ENCODE data around the gene RPL23. TPM values are rescaled to one million over a fixed set of nuclear protein-coding genes. Genes with fewer than 3 reads are reported as not detected.

RPL23 gene
- total and polyA plus RNA-seq, 9 of the 15 experiments (the other 6 are each of a cell fraction or from before 2014, with no cell fraction given), result 1,745 to 3,667 (median 3,096) TPM

DNA sequence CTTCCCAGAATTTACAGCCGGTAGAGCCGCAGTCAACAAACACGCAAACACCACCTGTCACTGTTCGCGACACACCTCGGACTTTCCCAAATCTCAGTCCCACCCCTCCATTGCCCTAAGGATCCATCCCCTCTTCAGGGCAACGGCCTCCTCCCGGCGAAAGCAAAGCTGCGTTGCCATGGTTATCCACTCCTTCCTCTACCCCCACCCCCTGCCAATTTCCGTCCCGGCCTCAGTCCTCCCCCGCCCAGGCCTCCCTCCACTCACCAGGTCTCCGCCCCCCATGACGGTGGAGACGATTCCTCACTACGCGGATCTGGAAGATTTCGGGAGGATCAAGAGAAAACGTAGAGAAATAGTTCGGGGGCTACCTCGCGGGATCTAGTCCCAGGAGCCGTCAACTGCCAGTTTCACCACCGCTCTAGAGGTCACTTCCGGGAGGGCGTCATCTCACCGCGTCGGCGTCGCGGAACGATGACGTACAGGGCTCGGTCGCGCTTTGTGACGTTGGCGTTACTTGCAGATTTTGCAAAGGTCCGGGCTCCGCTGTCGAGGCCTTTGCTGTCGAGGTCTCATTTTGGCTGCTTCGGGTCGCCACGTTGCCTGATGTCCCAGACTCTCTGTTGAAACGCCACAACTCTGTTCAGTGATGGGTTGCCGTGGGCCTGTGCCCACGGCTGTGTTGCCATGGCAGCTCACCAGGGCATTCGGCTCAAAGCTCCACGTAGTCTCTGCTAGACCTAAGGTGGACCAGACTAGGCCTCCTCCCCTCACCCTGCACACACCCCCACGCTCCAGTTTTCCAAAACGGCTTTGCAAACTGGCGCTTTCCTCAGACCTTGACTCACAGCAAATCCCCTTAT lies 28.4 kb downstream of the RPL23 start, which contains the start of gene CWC25 (continued):
- TF ChIP-seq, protein P1, sequence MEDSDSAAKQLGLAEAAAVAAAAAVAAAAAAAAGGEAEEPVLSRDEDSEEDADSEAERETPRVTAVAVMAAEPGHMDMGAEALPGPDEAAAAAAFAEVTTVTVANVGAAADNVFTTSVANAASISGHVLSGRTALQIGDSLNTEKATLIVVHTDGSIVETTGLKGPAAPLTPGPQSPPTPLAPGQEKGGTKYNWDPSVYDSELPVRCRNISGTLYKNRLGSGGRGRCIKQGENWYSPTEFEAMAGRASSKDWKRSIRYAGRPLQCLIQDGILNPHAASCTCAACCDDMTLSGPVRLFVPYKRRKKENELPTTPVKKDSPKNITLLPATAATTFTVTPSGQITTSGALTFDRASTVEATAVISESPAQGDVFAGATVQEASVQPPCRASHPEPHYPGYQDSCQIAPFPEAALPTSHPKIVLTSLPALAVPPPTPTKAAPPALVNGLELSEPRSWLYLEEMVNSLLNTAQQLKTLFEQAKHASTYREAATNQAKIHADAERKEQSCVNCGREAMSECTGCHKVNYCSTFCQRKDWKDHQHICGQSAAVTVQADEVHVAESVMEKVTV (CRISPR knock-in tag; IDR thresholded peaks at IDR 0.05), result no peak
- TF ChIP-seq GATAD2A (IDR thresholded peaks at IDR 0.05) (no peak), HNRNPUL1 (IDR thresholded peaks at IDR 0.05; ENCODE audit: low read length) (no peak), TBL1XR1 (IDR thresholded peaks at IDR 0.05; ENCODE audit: low read length in 2 of 2) (peak; percentile 73 to 100; a peak in 3 of 4 replicates), ZNF217 (CRISPR knock-in tag; IDR thresholded peaks at IDR 0.05) (no peak), CBX1 (IDR thresholded peaks at IDR 0.05; ENCODE audit: low read depth) (no peak), NFATC3 (IDR thresholded peaks at IDR 0.05) (0 out of 2 replicates have a peak, but pooled peaks have one; percentile 23), ETV1 (tag; conservative IDR thresholded peaks at IDR 0.05; ENCODE audit: low read depth) (peak; percentile 98), ASH1L (IDR thresholded peaks at IDR 0.05; ENCODE audit: borderline replicate concordance, low read depth, partially characterized antibody) (peak; percentile 40), NFIC (IDR thresholded peaks at IDR 0.05) (no peak; the same call in none of the 2 replicates), ZNF584 (CRISPR knock-in tag; IDR thresholded peaks at IDR 0.05; ENCODE audit: low read depth) (0 out of 2 replicates have a peak, but pooled peaks have one; percentile 19), FOSL1 (tag; conservative IDR thresholded peaks at IDR 0.05) (peak; percentile 41; the same call in 1 of the 2 replicates), ZFP1 (CRISPR knock-in tag; IDR thresholded peaks at IDR 0.05) (no peak), PYGO2 (tag; IDR thresholded peaks at IDR 0.05) (no peak)
- TF ChIP-seq, protein P2, sequence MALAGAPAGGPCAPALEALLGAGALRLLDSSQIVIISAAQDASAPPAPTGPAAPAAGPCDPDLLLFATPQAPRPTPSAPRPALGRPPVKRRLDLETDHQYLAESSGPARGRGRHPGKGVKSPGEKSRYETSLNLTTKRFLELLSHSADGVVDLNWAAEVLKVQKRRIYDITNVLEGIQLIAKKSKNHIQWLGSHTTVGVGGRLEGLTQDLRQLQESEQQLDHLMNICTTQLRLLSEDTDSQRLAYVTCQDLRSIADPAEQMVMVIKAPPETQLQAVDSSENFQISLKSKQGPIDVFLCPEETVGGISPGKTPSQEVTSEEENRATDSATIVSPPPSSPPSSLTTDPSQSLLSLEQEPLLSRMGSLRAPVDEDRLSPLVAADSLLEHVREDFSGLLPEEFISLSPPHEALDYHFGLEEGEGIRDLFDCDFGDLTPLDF (CRISPR knock-in tag; IDR thresholded peaks at IDR 0.05), result peak; percentile 31
- TF ChIP-seq, protein P3, sequence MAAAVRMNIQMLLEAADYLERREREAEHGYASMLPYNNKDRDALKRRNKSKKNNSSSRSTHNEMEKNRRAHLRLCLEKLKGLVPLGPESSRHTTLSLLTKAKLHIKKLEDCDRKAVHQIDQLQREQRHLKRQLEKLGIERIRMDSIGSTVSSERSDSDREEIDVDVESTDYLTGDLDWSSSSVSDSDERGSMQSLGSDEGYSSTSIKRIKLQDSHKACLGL (CRISPR knock-in tag; IDR thresholded peaks at IDR 0.05; ENCODE audit: borderline replicate concordance, poor library complexity, severe bottlenecking), result no peak
- TF ChIP-seq, protein P4, sequence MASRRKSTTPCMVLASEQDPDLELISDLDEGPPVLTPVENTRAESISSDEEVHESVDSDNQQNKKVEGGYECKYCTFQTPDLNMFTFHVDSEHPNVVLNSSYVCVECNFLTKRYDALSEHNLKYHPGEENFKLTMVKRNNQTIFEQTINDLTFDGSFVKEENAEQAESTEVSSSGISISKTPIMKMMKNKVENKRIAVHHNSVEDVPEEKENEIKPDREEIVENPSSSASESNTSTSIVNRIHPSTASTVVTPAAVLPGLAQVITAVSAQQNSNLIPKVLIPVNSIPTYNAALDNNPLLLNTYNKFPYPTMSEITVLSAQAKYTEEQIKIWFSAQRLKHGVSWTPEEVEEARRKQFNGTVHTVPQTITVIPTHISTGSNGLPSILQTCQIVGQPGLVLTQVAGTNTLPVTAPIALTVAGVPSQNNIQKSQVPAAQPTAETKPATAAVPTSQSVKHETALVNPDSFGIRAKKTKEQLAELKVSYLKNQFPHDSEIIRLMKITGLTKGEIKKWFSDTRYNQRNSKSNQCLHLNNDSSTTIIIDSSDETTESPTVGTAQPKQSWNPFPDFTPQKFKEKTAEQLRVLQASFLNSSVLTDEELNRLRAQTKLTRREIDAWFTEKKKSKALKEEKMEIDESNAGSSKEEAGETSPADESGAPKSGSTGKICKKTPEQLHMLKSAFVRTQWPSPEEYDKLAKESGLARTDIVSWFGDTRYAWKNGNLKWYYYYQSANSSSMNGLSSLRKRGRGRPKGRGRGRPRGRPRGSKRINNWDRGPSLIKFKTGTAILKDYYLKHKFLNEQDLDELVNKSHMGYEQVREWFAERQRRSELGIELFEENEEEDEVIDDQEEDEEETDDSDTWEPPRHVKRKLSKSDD (conservative IDR thresholded peaks at IDR 0.05; ENCODE audit: low read length), result peak; percentile 97
